Kasumi-1 (cell line): ENCODE data around the gene TARS1.

ENCODE experiments used
- DNase-seq, 2 experiments: peaks; one replicate each; lab custom pipeline; 2025; lab: John Stamatoyannopoulos, UW

The TARS1 gene

GRCh38 chr5:33440482-33441240 is at the start of gene TARS1:
Gene TARS1, plus strand, starts transcription at chr5:33440965. Its CDS starts 122 bp downstream, at chr5:33441087.
- peak; percentile 98 to 99 for DNase-seq

- DNase-seq: no peak
Measured at GRCh38 chr5:33398501-33398900, 42.3 kb upstream of the TARS1 start.

DNA sequence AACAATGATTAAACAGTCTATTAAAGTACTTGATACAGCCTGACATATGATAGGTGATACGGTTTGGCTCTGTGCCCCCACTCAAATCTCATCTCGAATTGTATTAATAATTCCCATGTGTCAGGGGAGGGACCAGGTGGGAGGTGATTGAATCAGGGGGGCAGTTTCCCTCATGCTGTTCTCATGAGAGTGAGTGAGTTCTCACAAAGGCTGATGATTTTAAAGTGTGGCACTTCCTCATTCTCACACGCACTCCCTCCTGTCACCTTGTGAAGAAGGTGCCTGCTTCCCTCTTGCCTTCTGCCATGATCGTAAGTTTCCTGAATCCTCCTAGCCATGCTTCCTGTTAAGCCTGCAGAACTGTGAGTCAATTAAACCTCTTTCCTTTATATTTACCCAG is 40.1 kb upstream of the TARS1 start:
- peak; percentile 41 to 60 for DNase-seq

GRCh38 chr5:33401482-33402390 is 39.0 kb upstream of the TARS1 start:
- DNase-seq: peak in 1 of 2 experiments; percentile 4

DNA sequence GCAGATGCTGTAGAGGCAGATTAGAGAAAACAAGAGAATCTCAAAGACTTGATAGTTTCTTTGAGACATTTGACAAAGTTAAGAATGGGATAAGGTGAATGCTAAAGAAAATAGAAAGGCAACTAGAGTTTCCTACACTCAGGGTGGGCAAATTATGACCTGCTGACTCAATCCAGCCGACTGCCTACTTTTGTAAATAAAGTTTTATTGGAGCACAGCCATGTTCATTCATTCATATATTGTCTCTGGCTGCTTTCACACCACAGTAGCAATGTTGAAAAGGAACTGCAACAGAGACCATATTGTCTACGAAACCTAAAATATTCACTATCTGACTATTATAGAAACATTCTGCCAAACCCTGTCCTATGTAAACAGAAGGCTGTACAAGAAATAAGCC is 37.6 kb upstream of the TARS1 start:
- no peak for DNase-seq

- no peak for DNase-seq
Measured at GRCh38 chr5:33408816-33409215, 31.9 kb upstream of the TARS1 start.

DNA sequence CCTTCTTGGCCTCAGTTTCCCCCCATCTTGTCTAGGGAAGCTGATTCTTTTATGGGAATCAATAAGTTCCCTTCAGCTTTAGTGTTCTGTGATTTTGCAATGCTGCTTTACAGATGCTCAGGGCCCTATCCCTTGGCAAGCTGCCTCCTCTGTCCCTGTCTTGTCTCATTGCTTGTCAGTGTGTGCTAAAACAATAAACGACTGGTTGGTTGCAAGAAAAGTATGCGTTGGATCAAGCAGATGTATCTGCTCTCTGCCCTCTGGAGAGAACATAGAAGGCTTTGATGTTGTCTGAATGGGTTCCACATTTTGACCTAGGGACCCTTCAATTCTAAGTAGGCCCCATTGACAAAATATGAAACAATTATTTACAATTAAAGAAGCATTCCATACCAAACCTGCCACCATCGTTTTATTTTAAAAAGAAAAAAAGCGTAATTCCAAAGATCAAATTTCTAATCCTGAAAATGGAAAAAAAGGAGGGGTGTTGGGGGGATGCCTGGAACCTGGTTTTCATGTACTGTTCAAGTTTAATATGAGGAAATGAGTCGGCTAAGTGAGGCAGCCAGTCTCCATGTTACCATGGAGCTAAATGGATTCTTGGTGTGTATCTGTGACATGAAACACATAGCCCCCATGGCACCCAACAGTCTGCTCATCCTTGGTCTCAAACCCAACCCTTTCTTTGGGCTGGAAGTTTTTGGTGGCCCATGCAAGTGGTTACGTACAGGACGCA is 31.2 kb upstream of the TARS1 start:
- DNase-seq: no peak

GRCh38 chr5:33410221-33410620 is 30.5 kb upstream of the TARS1 start:
- no peak for DNase-seq

DNA sequence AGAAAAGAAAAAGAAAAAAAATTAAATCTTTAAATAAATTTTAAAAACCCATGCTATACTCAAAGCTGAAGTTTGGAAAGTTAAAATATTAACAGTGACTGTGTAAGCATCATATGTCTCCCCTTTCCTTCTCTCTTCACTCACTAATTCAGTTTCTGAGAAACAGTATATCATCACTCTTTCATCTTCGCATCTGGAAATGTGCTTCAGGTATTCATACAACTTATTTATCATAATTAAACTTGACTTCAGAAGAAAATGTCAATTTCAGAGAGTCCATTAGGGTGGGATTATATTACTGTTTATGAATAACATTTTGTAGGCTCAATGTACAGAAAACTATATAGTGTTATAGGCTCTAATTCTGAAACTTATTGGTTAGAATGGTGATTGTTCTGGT is 29.3 kb upstream of the TARS1 start:
- no peak for DNase-seq

DNA sequence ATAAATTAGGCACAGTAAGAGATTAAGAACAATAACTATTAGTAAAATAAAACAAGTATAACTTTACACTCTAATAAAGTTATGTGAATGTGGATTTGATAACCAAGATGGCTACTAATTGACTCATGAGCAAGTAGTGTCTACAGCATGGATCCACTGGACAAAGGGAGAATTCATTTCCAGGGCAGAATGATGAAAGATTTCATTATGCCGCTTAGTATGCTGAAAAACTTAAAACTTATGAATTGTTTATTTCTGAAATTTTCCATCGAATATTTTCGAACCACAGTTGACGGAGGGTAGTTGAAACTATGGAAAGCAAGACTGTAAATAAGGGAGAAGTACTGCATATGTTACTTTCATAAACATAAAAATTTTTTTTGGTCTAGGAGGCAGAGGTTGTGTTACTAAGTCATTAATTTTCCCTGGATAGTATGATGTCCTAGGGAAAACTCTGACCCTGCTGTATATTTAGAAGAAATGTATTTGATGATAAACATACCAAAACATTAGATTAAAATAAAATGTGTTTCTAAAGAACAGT is 24.9 kb upstream of the TARS1 start:
- DNase-seq: no peak

DNA sequence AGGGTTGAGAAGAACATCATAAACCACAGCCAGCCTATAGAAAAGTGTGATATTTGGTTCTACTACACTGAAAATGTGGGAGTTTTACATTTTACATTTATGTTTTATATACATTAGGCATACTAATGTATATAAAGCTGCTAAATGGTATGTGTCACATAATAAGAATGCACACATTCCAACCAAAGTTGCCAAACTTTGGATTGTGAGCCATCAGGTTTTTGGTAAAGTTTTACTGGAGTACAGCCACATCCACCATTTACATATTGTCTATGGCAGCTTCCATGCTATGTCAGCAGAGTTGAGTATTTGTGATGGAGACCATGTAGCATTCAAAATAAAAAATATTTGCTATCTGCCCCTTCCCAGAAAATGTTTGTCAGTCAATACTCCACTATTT is 23.1 kb upstream of the TARS1 start:
- DNase-seq: no peak

- DNase-seq: no peak
Measured at GRCh38 chr5:33420946-33421345, 19.8 kb upstream of the TARS1 start.

GRCh38 chr5:33422191-33422590 is 18.6 kb upstream of the TARS1 start:
- no peak for DNase-seq

DNA sequence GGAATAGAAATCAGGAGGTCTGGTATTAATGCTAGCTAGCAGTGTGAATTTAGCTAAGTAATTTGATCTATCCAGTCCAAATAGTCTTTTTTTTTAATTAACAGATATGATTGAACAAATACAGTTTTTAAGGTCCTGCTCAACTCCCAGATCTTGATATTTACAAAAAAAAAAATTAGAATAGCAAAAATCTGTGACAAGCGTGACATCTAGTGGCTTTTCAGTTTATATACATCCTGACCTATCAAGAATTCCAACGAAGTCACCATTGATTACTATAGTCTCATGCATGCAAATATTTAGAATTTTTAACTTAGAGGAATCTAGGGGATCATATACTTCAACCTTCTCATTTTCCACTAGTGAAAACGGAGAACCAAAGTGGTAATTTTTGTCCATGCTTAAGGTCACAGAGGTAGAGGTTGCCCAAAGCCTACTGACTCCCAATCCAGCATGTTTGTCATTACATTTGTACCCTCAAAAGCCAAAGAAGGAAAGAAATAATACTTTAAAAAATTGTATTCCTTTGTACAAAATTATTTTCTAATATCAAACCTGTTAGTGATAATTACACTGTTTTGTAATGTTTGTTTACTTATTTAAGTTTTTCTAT is 17.6 kb upstream of the TARS1 start:
- peak; percentile 50 to 59 for DNase-seq

DNA sequence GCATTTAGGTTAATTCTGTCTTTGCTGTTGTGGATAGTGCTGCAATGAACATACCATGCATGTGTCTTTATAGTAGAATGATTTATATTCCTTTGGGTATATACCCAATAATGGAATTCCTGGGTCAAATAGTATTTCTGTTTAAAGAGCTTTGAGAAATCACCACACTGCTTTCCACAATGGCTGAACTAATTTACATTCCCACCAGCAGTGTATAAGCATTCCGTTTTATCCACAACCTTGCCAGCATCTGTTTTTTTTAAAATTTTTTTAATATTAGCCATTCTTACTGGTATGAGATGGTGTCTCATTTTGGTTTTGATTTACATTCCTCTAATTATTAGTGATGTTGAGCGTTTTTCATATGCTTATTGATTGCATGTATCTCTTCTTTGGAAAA is 15.5 kb upstream of the TARS1 start:
- DNase-seq: no peak

- DNase-seq: no peak
Measured at GRCh38 chr5:33430983-33431382, 9.8 kb upstream of the TARS1 start.

DNA sequence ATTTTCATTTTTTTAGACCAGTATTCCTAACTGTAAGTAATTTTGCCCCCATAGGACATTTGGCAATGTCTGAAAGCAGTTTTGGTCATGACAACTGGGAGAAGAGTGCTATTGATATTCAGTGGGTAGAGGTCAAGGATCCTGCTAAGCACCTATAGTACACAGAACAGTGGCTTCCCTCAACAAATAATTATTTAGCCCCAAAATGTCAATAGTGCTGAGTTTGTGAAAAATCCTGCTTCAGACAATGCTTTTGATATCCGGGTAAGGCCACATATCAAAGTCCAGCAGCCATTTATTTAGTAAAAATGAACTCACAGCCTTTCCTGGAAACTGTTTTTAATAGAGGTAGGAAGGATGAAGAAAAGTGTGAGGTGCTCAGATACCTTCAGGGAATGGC is 8.1 kb upstream of the TARS1 start:
- no peak for DNase-seq

- no peak for DNase-seq
Measured at GRCh38 chr5:33433303-33434240, 7.2 kb upstream of the TARS1 start.

- peak; percentile 87 to 94 for DNase-seq
Measured at GRCh38 chr5:33435893-33436490, 4.8 kb upstream of the TARS1 start.

GRCh38 chr5:33438996-33439395 is 1.8 kb upstream of the TARS1 start:
- no peak for DNase-seq
